AG04450 (cell line): ENCODE results near the gene MBNL1. TPM values are rescaled to one million over a fixed set of nuclear protein-coding genes. Genes with fewer than 3 reads are reported as not detected.

ENCODE experiments used
- CTCF ChIA-PET: fragments of 300-600, 350-600 bp; formaldehyde crosslinking; extraction: SDS; loops from one replicate; lab custom pipeline; 2022; ENCODE audit warnings: antibody characterized with exemption, inconsistent platforms; lab: Charles Lee
- POLR2A ChIA-PET: fragments of 350-600 bp; formaldehyde crosslinking; extraction: SDS; loops from one replicate; lab custom pipeline; 2021; ENCODE audit warnings: antibody characterized with exemption, inconsistent platforms; lab: Yijun Ruan, JAX
- DNase-seq: peaks from one replicate; pipeline ENCODE4 v3.0.0-alpha.2; 2011; ENCODE audit warnings: low read depth, low spot score
- H3K27ac ChIP-seq: one replicate; pipeline ENCODE4 v1.5.1; 2012; ENCODE audit warnings: low read depth, low read length, control low read depth
- H3K27me3 ChIP-seq: one replicate; pipeline ENCODE4 v1.6.0; 2012; ENCODE audit warnings: low read length; ENCODE audit not compliant: control insufficient read depth, insufficient read depth
- H3K4me3 ChIP-seq: 2 replicates; pipeline ENCODE4 v1.5.1; 2011; ENCODE audit warnings: mild to moderate bottlenecking, low read depth, low read length, control low read depth
- H3K9me3 ChIP-seq: 2 replicates; pipeline ENCODE4 v1.5.1; 2012; ENCODE audit warnings: low read length; ENCODE audit not compliant: control insufficient read depth, insufficient read depth
- polyA plus RNA-seq: library from polyadenylated mRNA; depleted of rRNA; stranded (reverse); fragments of >200 nt; gene quantifications from 2 replicates; pipeline ENCODE4 v1.2.3, GENCODE V29; 2011
- TF ChIP-seq, protein P1 (sequence below): IDR thresholded peaks from 2 replicates; pipeline ENCODE4 v1.5.1; 2011; ENCODE audit warnings: low read depth, low read length, control low read depth, inconsistent platforms

MBNL1 gene
- polyA plus RNA-seq, 1 experiment, result 92.1 TPM

DNA sequence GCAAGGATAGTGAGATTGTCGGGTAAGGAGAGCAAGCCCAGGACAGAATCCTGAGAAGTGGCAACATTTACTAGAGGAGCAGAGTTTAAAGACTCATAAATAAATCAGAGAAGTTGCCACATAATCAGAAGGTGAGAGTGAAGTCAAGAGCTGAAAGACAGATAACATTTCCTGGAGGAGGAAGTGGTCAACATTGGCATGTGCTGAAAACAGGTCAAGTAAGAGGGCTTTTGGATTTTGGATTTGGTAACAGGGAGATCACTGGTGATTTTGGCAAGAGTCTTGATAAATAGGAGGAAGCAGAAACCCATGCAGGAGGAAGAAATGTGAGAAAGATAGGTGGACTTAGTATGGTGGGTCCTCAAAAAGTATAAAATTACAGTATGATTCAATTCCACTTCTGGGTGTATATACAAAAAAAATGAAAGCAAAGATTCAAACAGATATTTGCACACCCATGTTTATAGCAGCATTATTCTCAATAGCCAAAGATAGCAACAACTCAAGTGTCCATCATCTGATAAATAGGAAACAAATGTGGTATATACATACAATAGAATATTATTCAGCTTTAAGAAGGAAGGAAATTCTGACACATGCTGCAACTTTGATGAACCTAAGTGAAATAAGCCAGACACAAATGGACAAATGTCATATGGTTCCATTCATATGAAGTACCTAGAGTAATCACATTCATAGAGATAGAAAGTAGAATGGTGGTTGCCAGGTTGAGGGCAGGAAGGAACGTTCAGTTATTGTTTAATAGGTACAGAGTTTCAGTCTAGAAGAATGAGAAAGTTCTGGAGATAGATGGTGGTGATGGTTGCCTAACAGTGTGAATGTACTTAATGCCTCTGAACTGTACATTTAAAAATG is 27.3 kb upstream of the MBNL1 start:
- TF ChIP-seq, protein P1, sequence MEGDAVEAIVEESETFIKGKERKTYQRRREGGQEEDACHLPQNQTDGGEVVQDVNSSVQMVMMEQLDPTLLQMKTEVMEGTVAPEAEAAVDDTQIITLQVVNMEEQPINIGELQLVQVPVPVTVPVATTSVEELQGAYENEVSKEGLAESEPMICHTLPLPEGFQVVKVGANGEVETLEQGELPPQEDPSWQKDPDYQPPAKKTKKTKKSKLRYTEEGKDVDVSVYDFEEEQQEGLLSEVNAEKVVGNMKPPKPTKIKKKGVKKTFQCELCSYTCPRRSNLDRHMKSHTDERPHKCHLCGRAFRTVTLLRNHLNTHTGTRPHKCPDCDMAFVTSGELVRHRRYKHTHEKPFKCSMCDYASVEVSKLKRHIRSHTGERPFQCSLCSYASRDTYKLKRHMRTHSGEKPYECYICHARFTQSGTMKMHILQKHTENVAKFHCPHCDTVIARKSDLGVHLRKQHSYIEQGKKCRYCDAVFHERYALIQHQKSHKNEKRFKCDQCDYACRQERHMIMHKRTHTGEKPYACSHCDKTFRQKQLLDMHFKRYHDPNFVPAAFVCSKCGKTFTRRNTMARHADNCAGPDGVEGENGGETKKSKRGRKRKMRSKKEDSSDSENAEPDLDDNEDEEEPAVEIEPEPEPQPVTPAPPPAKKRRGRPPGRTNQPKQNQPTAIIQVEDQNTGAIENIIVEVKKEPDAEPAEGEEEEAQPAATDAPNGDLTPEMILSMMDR, result no peak
- Histone ChIP-seq H3K4me3 (no peak overlapping the region), H3K27ac (no peak overlapping the region), H3K27me3 (no peaks in the 10 kb centered on the region), H3K9me3 (no peaks in the 10 kb centered on the region)
- ChIA-PET CTCF (no interaction called here), POLR2A (no interaction called here)
- DNase-seq, result no peak

DNA sequence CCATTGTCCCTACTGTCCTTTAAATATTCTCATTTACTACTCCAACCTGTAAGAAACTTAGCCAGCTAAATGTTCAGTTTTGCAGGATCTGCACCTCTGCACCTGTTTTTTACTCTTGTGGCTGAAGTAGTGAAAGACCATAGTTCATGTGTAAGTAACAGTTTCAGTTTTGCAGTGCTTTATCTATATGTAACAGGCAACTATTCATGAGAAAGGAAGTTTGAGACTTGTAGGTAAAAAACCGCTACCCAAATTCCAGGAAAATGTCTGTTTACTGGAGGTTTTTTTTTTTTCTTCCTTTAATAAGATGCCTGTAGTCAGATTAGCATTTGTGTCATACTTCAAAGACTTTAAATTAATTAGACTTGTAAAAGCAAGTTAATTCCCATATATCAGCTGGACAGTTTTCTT is 25.4 kb upstream of the MBNL1 start:
- H3K4me3 ChIP-seq, result no peak overlapping the region
- ChIA-PET POLR2A (no interaction called here), CTCF (no interaction called here)
- H3K27ac ChIP-seq, result no peak overlapping the region
- TF ChIP-seq, protein P1, result no peak
- no peaks in the 10 kb centered on the region for H3K9me3 ChIP-seq
- H3K27me3 ChIP-seq, result no peaks in the 10 kb centered on the region
- DNase-seq, result no peak

- ChIA-PET CTCF (interaction anchor here (0.6 to 1.0 kb wide), 2 partner anchors 172 to 775 kb away, joined by 3 read pairs; no protein-coding TSS in a partner anchor), POLR2A (no interaction called here)
- Histone ChIP-seq H3K4me3 (no peak overlapping the region), H3K9me3 (no peaks in the 10 kb centered on the region), H3K27me3 (no peaks in the 10 kb centered on the region), H3K27ac (no peak overlapping the region)
- TF ChIP-seq, protein P1, result no peak
- no peak for DNase-seq
These were observed 24.8 kb upstream of the MBNL1 start for GRCh38 chr3:152243721-152244516.

DNA sequence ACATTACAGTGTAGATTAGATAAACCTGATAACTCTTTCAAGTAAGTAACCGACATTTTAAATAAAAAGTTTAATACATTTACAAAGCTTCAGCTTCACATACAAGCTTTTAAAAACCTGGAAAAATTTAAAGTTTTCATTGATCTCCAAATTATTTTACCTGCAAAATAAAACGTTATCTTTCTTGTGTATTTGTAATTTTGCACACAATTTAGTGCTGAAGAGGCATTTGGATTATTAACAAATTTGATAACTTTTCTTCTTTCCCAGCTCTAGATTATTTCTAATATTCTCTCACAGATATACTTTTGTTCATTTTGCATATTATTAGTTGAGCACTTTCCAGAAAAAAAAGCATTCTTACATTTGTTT is 24.2 kb upstream of the MBNL1 start:
- CTCF ChIA-PET, result interaction anchor here (0.6 to 1.0 kb wide), 2 partner anchors 173 to 776 kb away, joined by 3 read pairs; no protein-coding TSS in a partner anchor
- H3K27me3 ChIP-seq, result no peaks in the 10 kb centered on the region
- POLR2A ChIA-PET, result no interaction called here
- no peak for DNase-seq
- H3K4me3 ChIP-seq, result no peak overlapping the region
- H3K27ac ChIP-seq, result no peak overlapping the region
- TF ChIP-seq, protein P1, result no peak
- no peaks in the 10 kb centered on the region for H3K9me3 ChIP-seq
